ENCODE data around the gene NRG3. TPM values are rescaled to one million over a fixed set of nuclear protein-coding genes. Genes with fewer than 3 reads are reported as not detected.

NRG3 gene
- total RNA-seq, 1 donor from 2014 or later: not detected

DNA sequence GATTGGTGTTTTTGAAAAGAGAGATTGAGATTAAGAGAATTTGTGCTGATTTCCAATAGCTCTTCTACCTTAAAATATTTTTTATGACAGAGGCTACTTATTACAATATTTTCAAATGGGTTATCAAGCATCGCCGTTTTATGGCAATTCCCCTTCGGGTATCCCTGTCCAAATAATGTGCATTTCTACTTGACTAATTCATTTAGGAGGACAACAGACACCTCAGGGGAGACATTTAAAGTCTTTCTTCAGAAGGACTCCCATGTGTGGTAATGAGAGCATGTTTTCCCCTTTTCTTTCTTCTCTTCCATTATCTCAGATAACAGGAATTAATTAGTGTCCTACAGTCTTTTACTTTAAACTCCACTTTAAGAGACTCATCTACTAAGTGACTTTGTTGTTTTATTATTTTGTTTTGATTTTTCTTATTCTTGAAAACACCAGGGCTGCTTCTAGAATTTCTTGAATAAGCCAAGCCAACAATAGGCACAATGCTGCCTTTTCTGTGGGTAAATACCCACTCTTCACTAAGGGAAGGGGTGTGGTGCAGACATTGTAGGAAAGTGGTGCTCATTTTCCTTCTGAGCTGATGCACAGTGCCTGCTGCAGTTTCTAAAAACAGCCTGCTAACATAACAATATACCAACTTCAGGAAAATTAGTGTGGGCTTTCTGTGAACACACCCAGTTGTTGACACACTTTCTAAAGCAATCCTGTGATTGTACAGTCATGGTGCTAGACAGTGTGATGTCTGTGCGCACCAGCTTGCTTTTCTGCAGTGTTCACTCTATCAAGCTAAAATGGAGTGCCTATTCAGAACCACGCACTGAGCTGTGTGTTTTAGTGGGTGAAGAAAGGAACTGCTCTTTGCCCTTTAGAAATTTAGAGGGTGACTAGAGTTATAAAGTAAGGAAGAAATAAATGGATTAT, 597.7 kb downstream of the NRG3 start:
- TF ChIP-seq, protein P1, sequence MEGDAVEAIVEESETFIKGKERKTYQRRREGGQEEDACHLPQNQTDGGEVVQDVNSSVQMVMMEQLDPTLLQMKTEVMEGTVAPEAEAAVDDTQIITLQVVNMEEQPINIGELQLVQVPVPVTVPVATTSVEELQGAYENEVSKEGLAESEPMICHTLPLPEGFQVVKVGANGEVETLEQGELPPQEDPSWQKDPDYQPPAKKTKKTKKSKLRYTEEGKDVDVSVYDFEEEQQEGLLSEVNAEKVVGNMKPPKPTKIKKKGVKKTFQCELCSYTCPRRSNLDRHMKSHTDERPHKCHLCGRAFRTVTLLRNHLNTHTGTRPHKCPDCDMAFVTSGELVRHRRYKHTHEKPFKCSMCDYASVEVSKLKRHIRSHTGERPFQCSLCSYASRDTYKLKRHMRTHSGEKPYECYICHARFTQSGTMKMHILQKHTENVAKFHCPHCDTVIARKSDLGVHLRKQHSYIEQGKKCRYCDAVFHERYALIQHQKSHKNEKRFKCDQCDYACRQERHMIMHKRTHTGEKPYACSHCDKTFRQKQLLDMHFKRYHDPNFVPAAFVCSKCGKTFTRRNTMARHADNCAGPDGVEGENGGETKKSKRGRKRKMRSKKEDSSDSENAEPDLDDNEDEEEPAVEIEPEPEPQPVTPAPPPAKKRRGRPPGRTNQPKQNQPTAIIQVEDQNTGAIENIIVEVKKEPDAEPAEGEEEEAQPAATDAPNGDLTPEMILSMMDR (IDR thresholded peaks at IDR 0.05): no peak
- Mint-ChIP-seq H3K4me3 (ENCODE audit: unreplicated experiment) (no peak overlapping the region), H3K4me1 (ENCODE audit: low read depth) (no peaks in the 10 kb centered on the region), H3K27ac (ENCODE audit: unreplicated experiment) (no peak overlapping the region), H3K36me3 (ENCODE audit: low read depth) (no peaks in the 10 kb centered on the region), H3K9me3 (ENCODE audit: low read depth) (peaks cover 14% of the 10 kb centered on the region), H3K27me3 (ENCODE audit: low read depth) (peaks cover 2% of the 10 kb centered on the region)
- DNase-seq (ENCODE audit: low spot score): no peak

DNA sequence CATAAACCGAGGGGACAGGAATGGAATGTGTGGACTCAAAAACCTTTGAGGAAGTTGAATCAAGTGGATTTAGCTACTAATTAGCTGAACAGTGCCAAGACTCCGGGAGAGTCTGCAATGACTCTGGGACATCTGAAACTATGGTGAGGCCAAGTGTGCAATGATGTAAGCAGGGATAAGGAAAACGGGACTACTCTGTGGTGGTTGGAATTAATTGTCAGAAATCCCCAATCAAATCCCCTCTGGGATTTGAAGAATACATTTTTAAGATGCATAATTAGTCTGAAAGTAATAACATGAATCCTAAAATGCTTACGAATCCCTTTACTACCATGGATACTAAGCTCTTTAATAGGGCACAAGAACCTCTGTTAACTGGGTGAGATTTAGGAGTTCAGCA, 602.8 kb downstream of the NRG3 start:
- TF ChIP-seq, protein P1 (IDR thresholded peaks at IDR 0.05): no peak
- H3K36me3 Mint-ChIP-seq (ENCODE audit: low read depth): no peaks in the 10 kb centered on the region
- no peaks in the 10 kb centered on the region for H3K27me3 Mint-ChIP-seq (ENCODE audit: low read depth)
- H3K9me3 Mint-ChIP-seq (ENCODE audit: low read depth): peaks cover 14% of the 10 kb centered on the region
- H3K4me3 Mint-ChIP-seq (ENCODE audit: unreplicated experiment): no peak overlapping the region
- no peaks in the 10 kb centered on the region for H3K4me1 Mint-ChIP-seq (ENCODE audit: low read depth)
- no peak overlapping the region for H3K27ac Mint-ChIP-seq (ENCODE audit: unreplicated experiment)
- no peak for DNase-seq (ENCODE audit: low spot score)

DNA sequence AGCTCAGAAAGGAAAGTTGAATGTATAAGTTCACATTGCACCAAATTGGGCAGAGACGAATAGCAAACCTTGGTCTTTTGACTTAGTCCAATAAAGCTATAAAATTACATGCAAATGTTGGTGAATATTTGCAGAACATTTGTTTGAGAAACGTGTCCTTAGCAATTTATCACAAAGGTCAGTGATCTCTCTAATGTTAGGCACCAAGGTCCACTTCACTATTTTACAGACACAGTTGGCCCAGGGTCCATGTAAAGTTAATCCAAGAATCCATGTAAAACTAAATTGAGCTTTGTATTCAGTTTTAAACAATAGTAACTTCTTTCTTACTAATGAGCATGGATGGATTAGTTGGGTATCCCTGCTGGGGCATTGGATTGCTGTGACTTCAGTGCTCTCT, 617.7 kb downstream of the NRG3 start:
- Mint-ChIP-seq H3K27me3 (ENCODE audit: low read depth) (no peaks in the 10 kb centered on the region), H3K4me3 (ENCODE audit: unreplicated experiment) (no peak overlapping the region), H3K27ac (ENCODE audit: unreplicated experiment) (no peak overlapping the region), H3K4me1 (ENCODE audit: low read depth) (no peaks in the 10 kb centered on the region), H3K36me3 (ENCODE audit: low read depth) (no peaks in the 10 kb centered on the region), H3K9me3 (ENCODE audit: low read depth) (peaks cover 18% of the 10 kb centered on the region)
- DNase-seq (ENCODE audit: low spot score): no peak
- TF ChIP-seq, protein P1 (IDR thresholded peaks at IDR 0.05): no peak

DNA sequence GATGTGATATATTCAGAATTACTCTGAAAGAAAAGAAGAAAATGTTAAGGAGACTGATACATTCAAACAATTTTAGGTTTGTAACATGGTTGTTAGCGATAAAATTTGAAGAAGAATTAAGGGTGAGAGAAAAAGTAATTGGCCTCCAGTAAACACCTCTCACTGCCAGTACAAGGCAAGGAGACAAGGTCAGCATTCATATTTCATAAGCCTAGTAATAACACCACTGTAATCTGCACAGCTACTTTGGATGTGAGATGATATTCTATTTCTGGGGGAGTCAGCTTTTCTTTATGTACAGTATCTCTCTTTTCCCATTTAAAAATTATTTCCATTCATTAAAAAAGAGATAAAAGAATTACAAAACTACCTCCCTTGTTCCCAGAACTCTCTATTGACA, 621.1 kb downstream of the NRG3 start:
- H3K27me3 Mint-ChIP-seq (ENCODE audit: low read depth): no peaks in the 10 kb centered on the region
- no peaks in the 10 kb centered on the region for H3K36me3 Mint-ChIP-seq (ENCODE audit: low read depth)
- H3K4me1 Mint-ChIP-seq (ENCODE audit: low read depth): no peaks in the 10 kb centered on the region
- no peak overlapping the region for H3K27ac Mint-ChIP-seq (ENCODE audit: unreplicated experiment)
- DNase-seq (ENCODE audit: low spot score): no peak
- no peak overlapping the region for H3K4me3 Mint-ChIP-seq (ENCODE audit: unreplicated experiment)
- TF ChIP-seq, protein P1 (IDR thresholded peaks at IDR 0.05): no peak
- H3K9me3 Mint-ChIP-seq (ENCODE audit: low read depth): peaks cover 11% of the 10 kb centered on the region

DNA sequence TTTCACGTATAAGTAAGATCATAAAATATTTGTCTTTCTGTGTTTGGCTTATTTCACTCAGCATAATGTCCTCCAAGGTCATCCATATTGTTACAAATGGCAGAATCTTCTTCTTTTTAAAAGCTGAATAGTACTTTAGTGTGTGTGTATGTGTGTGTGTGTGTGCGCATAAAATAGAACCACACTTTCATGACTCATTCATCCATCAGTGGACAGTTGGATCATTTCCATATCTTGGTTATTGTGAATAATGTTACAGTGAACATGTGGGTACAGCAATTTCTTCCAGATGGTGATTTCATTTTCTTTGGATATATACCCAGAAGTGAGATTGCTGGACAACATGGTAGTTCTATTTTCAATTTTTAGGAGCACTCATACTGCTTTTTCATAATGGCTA, 622.4 kb downstream of the NRG3 start:
- TF ChIP-seq, protein P1 (IDR thresholded peaks at IDR 0.05): no peak
- Mint-ChIP-seq H3K9me3 (ENCODE audit: low read depth) (peaks cover 7% of the 10 kb centered on the region), H3K4me1 (ENCODE audit: low read depth) (no peaks in the 10 kb centered on the region), H3K27me3 (ENCODE audit: low read depth) (no peaks in the 10 kb centered on the region), H3K4me3 (ENCODE audit: unreplicated experiment) (no peak overlapping the region), H3K36me3 (ENCODE audit: low read depth) (no peaks in the 10 kb centered on the region), H3K27ac (ENCODE audit: unreplicated experiment) (no peak overlapping the region)
- no peak for DNase-seq (ENCODE audit: low spot score)
